Right lobe of liver (tissue), 6 donors: ENCODE data around the gene HSPA12A. TPM values are rescaled to one million over a fixed set of nuclear protein-coding genes. Genes with fewer than 3 reads are reported as not detected.

Source experiments
- ATAC-seq, 4 donors: fragments of 200-7000 bp; cut with Tn5 transposase; one replicate each; pipeline ENCODE4 v1.9.1; 2020; ENCODE audit warnings: mild to moderate bottlenecking in 4 of 4, moderate library complexity in 4 of 4
- DNase-seq, 3 donors: peaks; one replicate each; pipeline ENCODE4 v3.0.0-alpha.2; 2020
- H3K27ac ChIP-seq, 3 donors: fragments of 200-600 bp; one replicate each; pipeline ENCODE4 v1.8.0; 2022
- H3K27me3 ChIP-seq, 2 donors: fragments of 200-600 bp; one replicate each; pipeline ENCODE4 v1.8.0; 2022
- H3K36me3 ChIP-seq, 4 donors: fragments of 200-600 bp; sonication (generic) in 1 of 4; one replicate each; pipeline versions ENCODE4 v1.5.1 to v1.8.0; 2017 to 2022; ENCODE audit warnings: control low read depth in 1 of 4
- H3K4me1 ChIP-seq, 4 donors: fragments of 200-600 bp; sonication (generic) in 1 of 4; one replicate each; pipeline versions ENCODE4 v1.5.1 to v1.8.0; 2017 to 2022; ENCODE audit warnings: control low read depth in 1 of 4
- H3K4me3 ChIP-seq, 3 donors: fragments of 200-600 bp; one replicate each; pipeline ENCODE4 v1.8.0; 2022
- H3K9me3 ChIP-seq, 4 donors: fragments of 200-600 bp; sonication (generic) in 1 of 4; one replicate each; pipeline versions ENCODE4 v1.5.1 to v1.8.0; 2017 to 2022; ENCODE audit warnings: control low read depth in 1 of 4
- POLR2A ChIP-seq: fragments of 450-650 bp; IDR thresholded peaks from one replicate; pipeline ENCODE4 v1.6.1; 2017; ENCODE audit warnings: antibody characterized with exemption, mild to moderate bottlenecking
- WGBS: methylation state at CpG from one replicate; pipeline ENCODE4 v1.1.6; 2018; ENCODE audit warnings: low coverage, low lambda C conversion rate; ENCODE audit not compliant: insufficient coverage; ENCODE audit errors: missing lambda C conversion rate; 5-methylcytosine and 5-hydroxymethylcytosine counted together
- intact Hi-C, 2 donors: fragments of 100-400 bp; cut with DNase I; formaldehyde crosslinking; loops; one replicate each; pipeline versions ENCODE4 v1.11.2 to v1.14.1; 2022
- total RNA-seq, 6 experiments: library from RNA; depleted of rRNA in 2 of 6; stranded (reverse); fragments of >200 nt in 2 of 6; fragmentation: NEBNext Ultra II Directional in 3 of 6; extraction: Animal tissue kit (Norgen Biotek cat#: 25700) in 3 of 6; gene quantifications; one replicate each; pipeline versions ENCODE4 v1.1.0 to v1.2.4, GENCODE V29; 2016 to 2023
- TF ChIP-seq, protein P1 (sequence below), 4 donors: fragments of 200-600 bp in 3 of 4; fragments of 450-650 bp in 1 of 4; IDR thresholded peaks; one replicate each; pipeline versions ENCODE4 v1.5.1 to v1.8.0; 2016 to 2022; ENCODE audit warnings: antibody characterized with exemption in 4 of 4, mild to moderate bottlenecking in 2 of 4
- donor health status: DM: no; HTN: yes; CAD: no.
- donor health status: DM: no; HTN: no; CAD: no.
- donor health status: DM: no; HTN: no; CAD: no.
- donor health status: DM: no; HTN: yes; CAD: no.
- donor health status: DM: no; HTN: yes; CAD: no.

HSPA12A gene
- total RNA-seq, 6 experiments from 2014 or later, result 2.3 to 4.2 (median 2.9) TPM

GRCh38 chr10:116656044-116656443 lies 86.3 kb downstream of the HSPA12A start:
- TF ChIP-seq, protein P1, sequence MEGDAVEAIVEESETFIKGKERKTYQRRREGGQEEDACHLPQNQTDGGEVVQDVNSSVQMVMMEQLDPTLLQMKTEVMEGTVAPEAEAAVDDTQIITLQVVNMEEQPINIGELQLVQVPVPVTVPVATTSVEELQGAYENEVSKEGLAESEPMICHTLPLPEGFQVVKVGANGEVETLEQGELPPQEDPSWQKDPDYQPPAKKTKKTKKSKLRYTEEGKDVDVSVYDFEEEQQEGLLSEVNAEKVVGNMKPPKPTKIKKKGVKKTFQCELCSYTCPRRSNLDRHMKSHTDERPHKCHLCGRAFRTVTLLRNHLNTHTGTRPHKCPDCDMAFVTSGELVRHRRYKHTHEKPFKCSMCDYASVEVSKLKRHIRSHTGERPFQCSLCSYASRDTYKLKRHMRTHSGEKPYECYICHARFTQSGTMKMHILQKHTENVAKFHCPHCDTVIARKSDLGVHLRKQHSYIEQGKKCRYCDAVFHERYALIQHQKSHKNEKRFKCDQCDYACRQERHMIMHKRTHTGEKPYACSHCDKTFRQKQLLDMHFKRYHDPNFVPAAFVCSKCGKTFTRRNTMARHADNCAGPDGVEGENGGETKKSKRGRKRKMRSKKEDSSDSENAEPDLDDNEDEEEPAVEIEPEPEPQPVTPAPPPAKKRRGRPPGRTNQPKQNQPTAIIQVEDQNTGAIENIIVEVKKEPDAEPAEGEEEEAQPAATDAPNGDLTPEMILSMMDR (IDR thresholded peaks at IDR 0.05), result no peak
- TF ChIP-seq POLR2A, result no peak
- Histone ChIP-seq H3K27ac (no peak overlapping the region), H3K4me3 (no peak overlapping the region), H3K9me3 (no peaks in the 10 kb centered on the region), H3K4me1 (no peaks in the 10 kb centered on the region), H3K27me3 (no peaks in the 10 kb centered on the region), H3K36me3 (no peaks in the 10 kb centered on the region)
- 66% methylated on average over 4 of the region's 4 CpGs for WGBS
- DNase-seq (no peak), ATAC-seq (no peak)
- intact Hi-C loops, result no loop called here

- DNase-seq (no peak), ATAC-seq (no peak)
- no peak overlapping the region for H3K27ac ChIP-seq
- intact Hi-C loops, result no loop called here
- H3K36me3 ChIP-seq, result no peaks in the 10 kb centered on the region
- no peaks in the 10 kb centered on the region for H3K27me3 ChIP-seq
- H3K4me3 ChIP-seq, result no peak overlapping the region
- no peaks in the 10 kb centered on the region for H3K9me3 ChIP-seq
- no peak for TF ChIP-seq POLR2A
- TF ChIP-seq, protein P1 (IDR thresholded peaks at IDR 0.05), result no peak
- H3K4me1 ChIP-seq, result no peaks in the 10 kb centered on the region
- 74% methylated on average over 2 of the region's 2 CpGs for WGBS
These were observed 86.8 kb downstream of the HSPA12A start for GRCh38 chr10:116655568-116655967.

DNA sequence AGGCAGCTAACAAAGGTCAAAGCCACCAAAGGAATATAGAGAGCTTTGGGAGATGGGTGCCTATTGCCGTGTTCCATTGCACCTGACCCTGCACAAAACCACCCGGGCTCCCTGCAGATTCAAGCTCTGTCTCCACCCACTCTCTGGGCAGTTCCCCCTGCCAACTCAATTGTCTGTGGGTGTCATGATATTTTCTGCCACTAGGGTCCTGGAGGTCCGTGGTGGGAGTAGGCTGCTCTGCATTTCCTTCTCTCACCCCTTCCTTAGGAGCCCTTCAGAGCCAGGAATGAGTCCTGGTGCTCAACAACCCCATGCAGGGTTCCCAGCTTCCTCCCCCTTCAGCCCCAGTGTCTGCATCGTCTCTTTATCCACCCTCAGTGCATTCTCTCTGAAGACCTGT lies 87.5 kb downstream of the HSPA12A start:
- no peak for ATAC-seq
- 60% methylated on average over 1 of the region's 4 CpGs for WGBS
- no peaks in the 10 kb centered on the region for H3K36me3 ChIP-seq
- H3K27ac ChIP-seq, result no peak overlapping the region
- TF ChIP-seq, protein P1 (IDR thresholded peaks at IDR 0.05), result no peak
- TF ChIP-seq POLR2A, result no peak
- no peaks in the 10 kb centered on the region for H3K27me3 ChIP-seq
- intact Hi-C loops, result no loop called here
- H3K4me3 ChIP-seq, result no peak overlapping the region
- no peaks in the 10 kb centered on the region for H3K4me1 ChIP-seq
- no peak for DNase-seq
- no peaks in the 10 kb centered on the region for H3K9me3 ChIP-seq

GRCh38 chr10:116653885-116654284 lies 88.5 kb downstream of the HSPA12A start:
- Histone ChIP-seq H3K9me3 (no peaks in the 10 kb centered on the region), H3K27me3 (no peaks in the 10 kb centered on the region), H3K4me1 (no peaks in the 10 kb centered on the region), H3K36me3 (no peaks in the 10 kb centered on the region), H3K4me3 (no peak overlapping the region), H3K27ac (no peak overlapping the region)
- no peak for TF ChIP-seq POLR2A
- TF ChIP-seq, protein P1 (IDR thresholded peaks at IDR 0.05), result no peak
- ATAC-seq (no peak), DNase-seq (no peak)
- intact Hi-C loops, result no loop called here
- 33% methylated on average over 1 of the region's 1 CpG for WGBS

DNA sequence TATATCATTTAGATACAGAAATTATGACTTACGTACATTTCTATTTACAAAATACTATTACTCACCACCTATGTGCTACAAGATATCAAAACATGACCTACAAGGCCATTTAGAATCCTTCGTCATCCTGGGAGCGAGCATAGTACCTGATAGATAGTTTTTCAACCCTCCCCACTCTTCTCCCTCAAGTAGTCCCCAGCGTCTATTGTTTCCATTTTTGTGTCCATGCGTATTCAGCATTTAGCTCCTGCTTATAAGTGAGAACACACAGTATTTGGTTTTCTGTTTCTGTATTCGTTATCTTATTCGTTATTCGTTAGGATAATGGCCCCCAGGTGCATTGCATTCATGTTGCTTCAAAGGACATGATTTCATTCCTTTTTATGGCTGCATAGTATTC lies 93.5 kb downstream of the HSPA12A start:
- Histone ChIP-seq H3K27me3 (no peaks in the 10 kb centered on the region), H3K27ac (no peak overlapping the region), H3K9me3 (no peaks in the 10 kb centered on the region), H3K4me3 (no peak overlapping the region), H3K4me1 (no peaks in the 10 kb centered on the region), H3K36me3 (no peaks in the 10 kb centered on the region)
- no peak for TF ChIP-seq POLR2A
- TF ChIP-seq, protein P1 (IDR thresholded peaks at IDR 0.05), result no peak
- ATAC-seq (no peak), DNase-seq (no peak)
- 55% methylated on average over 8 of the region's 8 CpGs for WGBS
- intact Hi-C loops, result no loop called here
